ENCODE data around the gene MRE11. TPM values are rescaled to one million over a fixed set of nuclear protein-coding genes. Genes with fewer than 3 reads are reported as not detected.
"Not testable (repeated sequence)": the region's sequence is repeated elsewhere in the genome, so short reads cannot be mapped to it uniquely, and the experiment has no call there.

The MRE11 gene
- total RNA-seq, 2 donors from 2014 or later = 14.0 to 17.6 TPM

DNA sequence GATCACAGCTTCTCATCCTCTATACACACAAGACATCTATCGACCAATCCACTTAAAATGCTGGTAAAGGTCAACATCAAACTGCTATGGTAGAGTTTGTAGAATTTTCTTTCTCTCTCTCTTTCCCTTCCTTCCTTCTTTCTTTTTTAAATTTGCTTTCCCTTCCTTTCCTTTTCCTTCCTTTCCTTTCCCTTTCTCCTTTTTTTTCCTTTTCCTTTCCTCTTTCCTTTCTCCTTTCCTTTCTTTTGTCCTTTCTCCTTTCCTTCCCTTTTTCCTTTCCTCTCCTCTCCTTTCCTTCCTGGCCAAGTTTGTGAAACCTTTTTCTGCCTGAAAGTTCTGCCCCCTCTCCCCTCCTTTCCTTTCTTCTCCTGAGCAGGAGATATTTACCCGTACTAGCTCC, 21.8 kb upstream of the MRE11 start:
- Histone ChIP-seq H3K27ac (no peak overlapping the region), H3K36me3 (no peaks in the 10 kb centered on the region), H3K9me3 (no peaks in the 10 kb centered on the region), H3K4me1 (no peaks in the 10 kb centered on the region), H3K4me3 (no peak overlapping the region), H3K9ac (ENCODE audit: low read depth in 2 of 2, low read length in 2 of 2) (no peak overlapping the region), H3K27me3 (no peaks in the 10 kb centered on the region)
- TF ChIP-seq, protein P1, sequence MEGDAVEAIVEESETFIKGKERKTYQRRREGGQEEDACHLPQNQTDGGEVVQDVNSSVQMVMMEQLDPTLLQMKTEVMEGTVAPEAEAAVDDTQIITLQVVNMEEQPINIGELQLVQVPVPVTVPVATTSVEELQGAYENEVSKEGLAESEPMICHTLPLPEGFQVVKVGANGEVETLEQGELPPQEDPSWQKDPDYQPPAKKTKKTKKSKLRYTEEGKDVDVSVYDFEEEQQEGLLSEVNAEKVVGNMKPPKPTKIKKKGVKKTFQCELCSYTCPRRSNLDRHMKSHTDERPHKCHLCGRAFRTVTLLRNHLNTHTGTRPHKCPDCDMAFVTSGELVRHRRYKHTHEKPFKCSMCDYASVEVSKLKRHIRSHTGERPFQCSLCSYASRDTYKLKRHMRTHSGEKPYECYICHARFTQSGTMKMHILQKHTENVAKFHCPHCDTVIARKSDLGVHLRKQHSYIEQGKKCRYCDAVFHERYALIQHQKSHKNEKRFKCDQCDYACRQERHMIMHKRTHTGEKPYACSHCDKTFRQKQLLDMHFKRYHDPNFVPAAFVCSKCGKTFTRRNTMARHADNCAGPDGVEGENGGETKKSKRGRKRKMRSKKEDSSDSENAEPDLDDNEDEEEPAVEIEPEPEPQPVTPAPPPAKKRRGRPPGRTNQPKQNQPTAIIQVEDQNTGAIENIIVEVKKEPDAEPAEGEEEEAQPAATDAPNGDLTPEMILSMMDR (IDR thresholded peaks at IDR 0.05) = no peak
- DNase-seq = no peak
- intact Hi-C loops (cut with DNase I) = no loop called here

DNA sequence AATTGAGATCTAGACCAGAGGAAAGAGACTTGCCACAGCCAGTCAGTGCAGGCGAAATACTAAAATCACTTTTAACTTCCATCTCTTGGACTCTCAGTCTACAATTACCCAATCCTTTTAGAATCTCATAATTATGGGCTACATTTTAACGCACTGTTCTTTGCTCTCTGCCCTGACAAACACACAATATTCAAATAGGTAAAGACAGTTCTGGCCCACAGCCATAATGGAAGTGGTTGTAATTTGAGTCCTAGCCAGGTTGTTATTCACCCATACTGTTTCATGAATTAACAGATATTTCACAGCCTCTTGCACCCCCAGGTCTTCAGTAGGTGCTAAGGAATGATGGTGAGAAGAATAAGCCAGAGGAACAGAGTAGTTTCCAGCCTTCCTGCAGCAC, 19.4 kb upstream of the MRE11 start:
- peak; percentile 68 for DNase-seq
- no peak overlapping the region for H3K9ac ChIP-seq (ENCODE audit: low read depth in 2 of 2, low read length in 2 of 2)
- H3K27ac ChIP-seq = no peak overlapping the region
- no peaks in the 10 kb centered on the region for H3K27me3 ChIP-seq
- no peaks in the 10 kb centered on the region for H3K36me3 ChIP-seq
- H3K9me3 ChIP-seq = no peaks in the 10 kb centered on the region
- peak overlapping the region; percentile 56 for H3K4me3 ChIP-seq
- intact Hi-C loops (cut with DNase I) = no loop called here
- H3K4me1 ChIP-seq = no peaks in the 10 kb centered on the region
- TF ChIP-seq, protein P1 (IDR thresholded peaks at IDR 0.05) = no peak

DNA sequence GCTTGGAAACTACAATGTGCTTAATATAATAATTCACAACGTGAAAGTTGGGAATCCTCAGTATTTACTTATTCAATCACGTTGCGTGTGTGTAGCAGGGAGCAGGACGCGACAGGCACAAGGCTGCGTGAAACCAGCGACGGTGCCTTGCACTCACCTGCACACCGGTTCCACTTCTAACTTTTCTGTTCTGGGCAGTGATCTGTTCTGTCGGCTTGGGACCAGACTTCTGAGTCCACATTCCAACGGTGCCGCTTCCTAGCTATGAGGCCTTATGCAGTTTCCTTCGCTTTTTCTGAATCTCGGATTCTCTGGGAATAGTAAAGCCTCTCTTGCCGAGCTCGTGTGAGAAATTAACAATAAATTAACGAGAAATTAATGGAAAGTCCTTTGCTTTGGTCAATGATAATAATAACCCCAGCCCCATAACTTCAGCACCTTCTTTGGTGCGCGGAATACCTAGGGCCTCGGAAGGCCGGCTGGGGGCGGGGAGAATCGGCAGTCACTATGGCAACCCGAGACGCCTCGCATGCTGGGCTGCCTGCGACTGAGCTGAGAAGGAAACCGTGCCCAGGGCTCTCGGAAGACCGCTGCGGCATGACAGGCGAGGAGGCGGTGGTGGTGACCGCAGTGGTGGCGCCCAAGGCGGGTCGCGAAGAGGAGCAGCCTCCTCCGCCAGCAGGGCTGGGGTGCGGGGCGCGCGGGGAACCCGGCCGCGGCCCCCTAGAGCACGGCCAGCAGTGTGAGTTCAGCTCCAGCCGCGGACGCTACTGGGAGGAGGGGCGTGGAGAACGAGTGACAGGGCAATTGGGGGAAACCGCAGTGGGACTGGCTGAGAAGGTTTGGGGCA, 18.5 kb upstream of the MRE11 start, which contains the start of gene C11orf97:
Gene C11orf97 (plus strand): TSS at position 530 of the 850 bp plus-strand sequence. CDS start 68 bp downstream, at position 598.
- no peaks in the 10 kb centered on the region for H3K9me3 ChIP-seq
- H3K9ac ChIP-seq (ENCODE audit: low read depth in 2 of 2, low read length in 2 of 2) = no peak within 1 kb of the TSS
- DNase-seq = peak; percentile 63
- peak within 1 kb of the TSS; percentile 56 for H3K4me3 ChIP-seq
- intact Hi-C loops (cut with DNase I) = no loop called here
- no peak within 1 kb of the TSS for H3K27ac ChIP-seq
- H3K36me3 ChIP-seq = no peaks in the 10 kb centered on the region
- H3K4me1 ChIP-seq = no peaks in the 10 kb centered on the region
- TF ChIP-seq, protein P1 (IDR thresholded peaks at IDR 0.05) = no peak
- H3K27me3 ChIP-seq = no peaks in the 10 kb centered on the region

DNA sequence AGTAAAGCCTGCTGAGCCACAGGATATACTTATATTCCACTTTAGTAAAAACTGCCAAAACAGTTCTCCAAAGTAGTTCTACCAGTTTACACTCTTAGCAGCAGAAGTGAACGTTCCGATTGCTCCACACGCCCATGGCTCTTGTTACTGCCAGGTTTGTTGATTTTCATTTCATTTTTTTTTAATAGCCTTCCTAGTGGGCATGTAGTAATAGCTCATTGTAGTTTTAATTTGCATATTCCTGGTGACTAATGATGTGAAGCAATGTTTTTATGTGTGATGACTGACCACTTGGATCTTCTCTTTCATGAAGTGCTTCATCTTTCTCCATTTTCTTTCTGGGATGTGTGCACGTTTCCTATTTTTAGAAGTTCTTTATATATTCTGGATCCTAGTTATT, 13.8 kb upstream of the MRE11 start:
- Histone ChIP-seq H3K27me3 (no peaks in the 10 kb centered on the region), H3K4me1 (no peaks in the 10 kb centered on the region), H3K9ac (ENCODE audit: low read depth in 2 of 2, low read length in 2 of 2) (no peak overlapping the region), H3K9me3 (no peaks in the 10 kb centered on the region), H3K36me3 (no peaks in the 10 kb centered on the region), H3K27ac (no peak overlapping the region), H3K4me3 (no peak overlapping the region)
- TF ChIP-seq, protein P1 (IDR thresholded peaks at IDR 0.05) = no peak
- intact Hi-C loops (cut with DNase I) = loop anchor here (10.0 kb wide), 1 partner anchor 583 kb away; no protein-coding TSS in a partner anchor
- DNase-seq = no peak

DNA sequence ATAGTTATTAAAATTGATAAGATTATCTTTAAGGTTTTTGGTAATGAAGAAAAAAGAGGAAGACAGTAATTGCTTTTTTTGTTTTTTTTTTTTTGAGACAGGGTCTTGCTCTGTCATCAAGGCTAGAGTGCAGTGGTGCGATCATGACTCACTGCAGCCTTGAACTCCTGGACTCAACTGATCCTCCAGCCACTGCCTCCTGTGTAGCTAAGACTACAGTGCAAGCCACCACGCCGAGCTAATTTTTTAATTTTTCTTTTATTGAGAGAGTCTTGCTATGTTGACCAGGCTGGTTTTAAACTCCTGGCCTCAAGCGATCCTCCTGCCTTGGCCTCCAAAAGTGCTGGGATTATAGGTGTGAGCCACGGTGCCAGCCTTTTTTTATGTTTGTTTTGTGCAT, 12.9 kb upstream of the MRE11 start:
- intact Hi-C loops (cut with DNase I) = loop anchor here (10.0 kb wide), 1 partner anchor 582 kb away; no protein-coding TSS in a partner anchor
- H3K4me1 ChIP-seq; H3K36me3 ChIP-seq; H3K27me3 ChIP-seq; H3K9me3 ChIP-seq; DNase-seq; H3K9ac ChIP-seq (ENCODE audit: low read depth in 2 of 2, low read length in 2 of 2); H3K4me3 ChIP-seq; H3K27ac ChIP-seq: not testable (repeated sequence)

Data from colonic mucosa (tissue), 4 donors.